H1 (cell line): ENCODE measurements around the gene CISD2. TPM values are rescaled to one million over a fixed set of nuclear protein-coding genes. Genes with fewer than 3 reads are reported as not detected.

ENCODE experiments used
- CTCF ChIA-PET: fragments of 300-600 bp; sonication (Branson Sonifier 250); formaldehyde crosslinking; loops from one replicate; lab custom pipeline; 2021; ENCODE audit not compliant: partially characterized antibody; lab: Charles Lee
- POLR2A ChIA-PET: fragments of 300-600 bp; sonication (Branson Sonifier 250); formaldehyde crosslinking; loops from one replicate; lab custom pipeline; 2021; ENCODE audit warnings: inconsistent platforms; ENCODE audit not compliant: partially characterized antibody; lab: Charles Lee
- DNase-seq, 2 experiments: peaks; one replicate each; pipeline versions ENCODE4 v3.0.0 to v3.0.0-alpha.2; 2010 to 2022; ENCODE audit warnings: low spot score in 2 of 2, low read depth in 1 of 2, mixed read lengths in 1 of 2
- FAIRE-seq: peaks from 2 replicates; lab custom pipeline; 2011; peaks lifted over from hg19 to GRCh38; lab: Jason Lieb, UNC
- H2AFZ ChIP-seq: 2 replicates; pipeline ENCODE4 v1.8.1; 2012; ENCODE audit warnings: low read length, inconsistent platforms
- H2AK5ac ChIP-seq: 2 replicates; pipeline ENCODE4 v1.6.1; 2013; ENCODE audit warnings: low read depth, low read length
- H2BK120ac ChIP-seq: replicated peaks from 2 replicates; pipeline ENCODE3; 2013; ENCODE audit warnings: low read depth, low read length, inconsistent platforms
- H2BK12ac ChIP-seq: 2 replicates; pipeline ENCODE4 v1.6.1; 2013; ENCODE audit warnings: low read depth, low read length
- H2BK15ac ChIP-seq: 2 replicates; pipeline ENCODE4 v1.6.1; 2013; ENCODE audit warnings: low read length
- H2BK20ac ChIP-seq: 2 replicates; pipeline ENCODE4 v1.6.1; 2013; ENCODE audit warnings: low read length
- H2BK5ac ChIP-seq: 2 replicates; pipeline ENCODE4 v1.6.1; 2013; ENCODE audit warnings: low read depth, low read length
- H3K14ac ChIP-seq: 2 replicates; pipeline ENCODE4 v1.6.1; 2013; ENCODE audit warnings: inconsistent platforms; ENCODE audit not compliant: insufficient read length
- H3K18ac ChIP-seq: 2 replicates; pipeline ENCODE4 v1.6.1; 2013; ENCODE audit warnings: low read length; ENCODE audit errors: extremely low read depth
- H3K23ac ChIP-seq: 2 replicates; pipeline ENCODE4 v1.6.1; 2013; ENCODE audit warnings: inconsistent platforms; ENCODE audit not compliant: insufficient read length
- H3K23me2 ChIP-seq: 2 replicates; pipeline ENCODE4 v1.6.1; 2013; ENCODE audit warnings: low read depth, low read length
- H3K27ac ChIP-seq: 2 replicates; pipeline ENCODE4 v1.6.1; 2011; ENCODE audit warnings: low read depth, low read length, inconsistent platforms
- H3K27me3 ChIP-seq, 4 experiments: replicated peaks in 1 of 4; 1 replicate in 1 of 4; 2 replicates in 3 of 4; pipeline versions ENCODE4 v1.6.1 to v1.8.1; 2011 to 2013; ENCODE audit warnings: low read length in 3 of 4, mild to moderate bottlenecking in 3 of 4, inconsistent platforms in 2 of 4, mixed read lengths in 2 of 4, moderate library complexity in 1 of 4; ENCODE audit not compliant: control insufficient read depth in 3 of 4, insufficient read depth in 3 of 4; ENCODE audit errors: extremely low read depth in 1 of 4
- H3K36me3 ChIP-seq, 4 experiments: 2 replicates each; pipeline versions ENCODE4 v1.6.1 to v1.8.1; 2011 to 2013; ENCODE audit warnings: mild to moderate bottlenecking in 4 of 4, low read length in 3 of 4, moderate library complexity in 2 of 4, control low read depth in 1 of 4, inconsistent platforms in 1 of 4; ENCODE audit not compliant: insufficient read depth in 4 of 4, control insufficient read depth in 2 of 4
- H3K4ac ChIP-seq: replicated peaks from 2 replicates; pipeline ENCODE3; 2013; ENCODE audit warnings: low read length, low read depth, mixed read lengths, inconsistent platforms; ENCODE audit not compliant: insufficient read length
- H3K4me1 ChIP-seq, 4 experiments: replicated peaks in 1 of 4; 1 replicate in 1 of 4; 2 replicates in 3 of 4; pipeline versions ENCODE4 v1.6.1 to v1.8.1; 2011 to 2013; ENCODE audit warnings: low read length in 3 of 4, inconsistent platforms in 2 of 4, mixed read lengths in 1 of 4; ENCODE audit not compliant: insufficient read depth in 4 of 4, control insufficient read depth in 3 of 4
- H3K4me2 ChIP-seq, 2 experiments: 2 replicates each; pipeline versions ENCODE4 v1.6.1 to v1.8.1; 2011 to 2013; ENCODE audit warnings: low read depth in 2 of 2, low read length in 2 of 2, control low read depth in 1 of 2, inconsistent platforms in 1 of 2, mild to moderate bottlenecking in 1 of 2; ENCODE audit not compliant: insufficient read depth in 1 of 2
- H3K4me3 ChIP-seq, 4 experiments: fragments of 200-600, 300-600 bp in 1 of 4; sonication (generic), shearing (Covaris generic), sonication (Bioruptor Twin) in 1 of 4; 2 replicates each; pipeline versions ENCODE4 v1.5.1 to v1.8.1; 2011 to 2016; ENCODE audit warnings: low read length in 4 of 4, low read depth in 3 of 4, control low read depth in 2 of 4, inconsistent platforms in 2 of 4, mild to moderate bottlenecking in 2 of 4, mixed read lengths in 1 of 4, moderate library complexity in 1 of 4; ENCODE audit not compliant: insufficient read depth in 2 of 4; ENCODE audit errors: extremely low read depth in 1 of 4
- H3K56ac ChIP-seq: replicated peaks from 2 replicates; pipeline ENCODE3; 2013; ENCODE audit warnings: low read depth, mild to moderate bottlenecking, mixed read lengths, low read length, inconsistent platforms; ENCODE audit not compliant: insufficient read length
- H3K79me1 ChIP-seq: 2 replicates; pipeline ENCODE4 v1.6.1; 2013; ENCODE audit warnings: low read depth, low read length, control low read depth
- H3K79me2 ChIP-seq, 2 experiments: 2 replicates each; pipeline versions ENCODE4 v1.6.1 to v1.8.1; 2012 to 2013; ENCODE audit warnings: low read length in 2 of 2, mild to moderate bottlenecking in 2 of 2, inconsistent platforms in 1 of 2; ENCODE audit not compliant: insufficient read depth in 2 of 2, control insufficient read depth in 1 of 2
- H3K9ac ChIP-seq, 4 experiments: replicated peaks in 1 of 4; 1 replicate in 1 of 4; 2 replicates in 3 of 4; pipeline versions ENCODE4 v1.6.1 to v1.8.1; 2011 to 2013; ENCODE audit warnings: low read depth in 3 of 4, low read length in 3 of 4, control low read depth in 2 of 4, mild to moderate bottlenecking in 2 of 4, moderate library complexity in 2 of 4, inconsistent platforms in 1 of 4; ENCODE audit errors: extremely low read depth in 1 of 4
- H3K9me3 ChIP-seq, 2 experiments: 2 replicates each; pipeline versions ENCODE4 v1.6.1 to v1.8.1; 2012 to 2013; ENCODE audit warnings: mild to moderate bottlenecking in 2 of 2, moderate library complexity in 2 of 2, control low read depth in 1 of 2, inconsistent platforms in 1 of 2, low read depth in 1 of 2, low read length in 1 of 2, mixed read lengths in 1 of 2; ENCODE audit not compliant: insufficient read depth in 2 of 2
- H4K20me1 ChIP-seq, 2 experiments: replicated peaks in 1 of 2; 2 replicates each; pipeline versions ENCODE3 to v1.8.1; 2011 to 2013; ENCODE audit warnings: inconsistent platforms in 2 of 2, low read length in 2 of 2, mild to moderate bottlenecking in 1 of 2; ENCODE audit not compliant: insufficient read depth in 2 of 2, control insufficient read depth in 1 of 2
- H4K5ac ChIP-seq: 2 replicates; pipeline ENCODE4 v1.6.1; 2013; ENCODE audit warnings: low read length, low read depth, mixed read lengths, inconsistent platforms; ENCODE audit not compliant: insufficient read length
- H4K8ac ChIP-seq: 2 replicates; pipeline ENCODE4 v1.8.0; 2013; ENCODE audit warnings: mild to moderate bottlenecking, moderate library complexity, low read length, inconsistent platforms; ENCODE audit not compliant: insufficient read depth; ENCODE audit errors: extremely low read depth
- H4K91ac ChIP-seq: replicated peaks from 2 replicates; pipeline ENCODE3; 2013; ENCODE audit warnings: low read length, mixed read lengths, inconsistent platforms; ENCODE audit not compliant: insufficient read length
- ASH2L ChIP-seq: fragments of 200-600, 300-600 bp; sonication (generic); IDR thresholded peaks from one replicate; pipeline ENCODE4 v1.7.1; 2017; ENCODE audit warnings: low read length
- BACH1 ChIP-seq: IDR thresholded peaks from 2 replicates; pipeline ENCODE4 v1.6.1; 2012; ENCODE audit warnings: low read length, improper control_type of control experiment
- BCL11A ChIP-seq, 2 experiments: IDR thresholded peaks; one replicate each; pipeline ENCODE4 v1.6.1; 2011; ENCODE audit warnings: low read depth in 2 of 2, low read length in 2 of 2, mild to moderate bottlenecking in 2 of 2
- KDM1A ChIP-seq: fragments of 200-600, 300-600 bp; sonication (generic); IDR thresholded peaks from 2 replicates; pipeline ENCODE4 v1.7.1; 2016; ENCODE audit warnings: mild to moderate bottlenecking, low read length, borderline replicate concordance
- NANOG ChIP-seq: IDR thresholded peaks from 2 replicates; pipeline ENCODE4 v1.6.1; 2011; ENCODE audit warnings: low read length, low read depth, mild to moderate bottlenecking, inconsistent platforms; ENCODE audit not compliant: insufficient read depth, poor library complexity, severe bottlenecking
- POLR2AphosphoS5 ChIP-seq: IDR thresholded peaks from 2 replicates; pipeline ENCODE4 v1.6.1; 2011; ENCODE audit warnings: low read depth, low read length
- POU5F1 ChIP-seq: IDR thresholded peaks from 2 replicates; pipeline ENCODE4 v1.6.1; 2011; ENCODE audit warnings: low read depth, mild to moderate bottlenecking, low read length, moderate library complexity
- SIN3A ChIP-seq, 2 experiments: IDR thresholded peaks in 1 of 2; conservative IDR thresholded peaks in 1 of 2; 2 replicates each; pipeline ENCODE4 v1.6.1; 2011 to 2012; ENCODE audit warnings: low read length in 2 of 2, improper control_type of control experiment in 1 of 2, low read depth in 1 of 2, mild to moderate bottlenecking in 1 of 2
- ZNF274 ChIP-seq: IDR thresholded peaks from 2 replicates; pipeline ENCODE4 v1.7.0; 2012; ENCODE audit warnings: low read length, borderline replicate concordance; ENCODE audit errors: extremely low read depth
- polyA plus RNA-seq, 7 experiments: library from polyadenylated mRNA; depleted of rRNA in 3 of 7; stranded (reverse) in 5 of 7; unstranded in 2 of 7; fragments of >200 nt in 5 of 7; fragments of 200-250 nt in 2 of 7; gene quantifications; 1 replicate in 5 of 7; 2 replicates in 1 of 7; 4 replicates in 1 of 7; pipeline versions ENCODE4 v1.2.1 to v1.2.3, GENCODE V29; 2011 to 2013; ENCODE audit warnings: missing spikeins in 2 of 7, mixed read lengths in 2 of 7
- total RNA-seq: library from RNA; stranded (reverse); fragmentation: NEBNext Ultra II Directional; extraction: Animal tissue kit (Norgen Biotek cat#: 25700); gene quantifications from 2 replicates; pipeline ENCODE4 v1.2.1, GENCODE V29; 2021

The CISD2 gene
- total and polyA plus RNA-seq, 2 of the 8 experiments (the other 6 are each of a cell fraction or from before 2014, with no cell fraction given), result 23.7 to 48.3 TPM

DNA sequence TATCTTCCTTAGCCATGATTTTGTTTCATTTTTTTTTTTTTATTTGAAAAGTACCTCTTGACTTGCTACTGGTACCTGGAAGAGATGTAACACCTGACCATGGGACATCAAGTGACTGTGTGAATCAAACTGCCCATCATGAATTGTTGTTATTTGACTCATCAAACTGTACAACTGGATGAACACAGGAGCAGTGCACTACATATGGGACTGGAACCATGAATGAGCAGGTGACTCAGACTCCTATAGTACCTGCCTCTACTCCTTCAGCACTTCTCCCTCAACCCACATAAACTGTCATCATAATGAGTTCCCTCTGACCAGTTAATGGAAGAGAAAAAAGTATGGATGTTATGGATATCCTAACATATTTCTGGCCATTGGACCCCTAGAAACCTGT is 25.5 kb upstream of the CISD2 start:
- Histone ChIP-seq H2BK15ac (no peak overlapping the region), H3K23ac (no peak overlapping the region), H2BK120ac (no peak overlapping the region), H4K20me1 (no peaks in the 10 kb centered on the region), H3K9me3 (no peaks in the 10 kb centered on the region), H3K4ac (no peak overlapping the region), H2BK5ac (no peak overlapping the region), H2AK5ac (no peak overlapping the region), H3K4me1 (peaks cover 0 to 3% (median 0%) of the 10 kb centered on the region in 4 experiments; a peak in 1 of 7 replicates), H3K79me1 (no peaks in the 10 kb centered on the region), H3K23me2 (no peaks in the 10 kb centered on the region), H3K27me3 (no peaks in the 10 kb centered on the region), H4K8ac (no peak overlapping the region), H3K9ac (no peak overlapping the region), H3K14ac (no peak overlapping the region), H3K4me2 (no peak overlapping the region), H4K5ac (no peak overlapping the region), H2AFZ (no peak overlapping the region), H3K56ac (no peak overlapping the region), H3K27ac (no peak overlapping the region), H3K79me2 (no peaks in the 10 kb centered on the region), H3K36me3 (no peaks in the 10 kb centered on the region), H2BK12ac (no peak overlapping the region), H3K18ac (no peak overlapping the region), H2BK20ac (no peak overlapping the region), H3K4me3 (no peak overlapping the region), H4K91ac (no peak overlapping the region)
- FAIRE-seq (no peak), DNase-seq (no peak)
- ChIA-PET CTCF (no interaction called here), POLR2A (interaction anchor here (3.2 kb wide), 1 partner anchor 15 kb away, joined by 22 read pairs; the partner anchor contains the start of gene UBE2D3)
- TF ChIP-seq POU5F1 (no peak), BCL11A (IDR thresholded peaks at IDR 0.05; ENCODE audit: low read depth in 2 of 2, low read length in 2 of 2) (no peak), SIN3A (conservative IDR thresholded peaks at IDR 0.05 in 1 of 2, IDR thresholded peaks at IDR 0.05 in 1 of 2; ENCODE audit: low read depth in 1 of 2, low read length in 2 of 2) (no peak), POLR2AphosphoS5 (no peak), ZNF274 (no peak), ASH2L (no peak), KDM1A (no peak), NANOG (no peak), BACH1 (no peak)
